Neural cell (in vitro differentiated cells): ENCODE measurements around the gene EXOC2. TPM values are rescaled to one million over a fixed set of nuclear protein-coding genes. Genes with fewer than 3 reads are reported as not detected.

Experiments
- H2AFZ ChIP-seq: fragments of 200-600, 300-800 bp; sonication (generic), shearing (Covaris generic); 2 replicates; pipeline ENCODE4 v1.6.0; 2014; ENCODE audit warnings: low read depth, mild to moderate bottlenecking, antibody characterized with exemption, low read length, moderate library complexity
- H3F3A ChIP-seq: fragments of 200-600 bp; shearing (Covaris generic); 2 replicates; pipeline ENCODE4 v1.6.1; 2016; ENCODE audit warnings: mild to moderate bottlenecking, moderate library complexity, mixed read lengths, antibody characterized with exemption, low read length; ENCODE audit not compliant: insufficient read depth, poor library complexity, severe bottlenecking
- H3K27ac ChIP-seq: fragments of 200-600, 300-800 bp; sonication (generic), shearing (Covaris generic); 2 replicates; pipeline ENCODE4 v1.5.1; 2014; ENCODE audit warnings: mild to moderate bottlenecking, low read length, moderate library complexity
- H3K27me3 ChIP-seq: fragments of 300-800, 200-600 bp; sonication (generic), shearing (Covaris generic); 2 replicates; pipeline ENCODE4 v1.6.0; 2014; ENCODE audit warnings: mild to moderate bottlenecking, low read depth, low read length, moderate library complexity; ENCODE audit not compliant: insufficient read depth
- H3K36me3 ChIP-seq: fragments of 300-800, 200-600 bp; sonication (generic), shearing (Covaris generic); 2 replicates; pipeline ENCODE4 v1.5.1; 2014; ENCODE audit warnings: mild to moderate bottlenecking, antibody characterized with exemption, low read length, moderate library complexity; ENCODE audit not compliant: insufficient read depth
- H3K4me2 ChIP-seq: fragments of 300-800, 200-600 bp; sonication (generic), shearing (Covaris generic); 2 replicates; pipeline ENCODE4 v1.6.0; 2014; ENCODE audit warnings: mild to moderate bottlenecking, low read length
- H3K4me3 ChIP-seq: fragments of 300-800, 200-600 bp; sonication (generic), shearing (Covaris generic); 2 replicates; pipeline ENCODE4 v1.5.1; 2014; ENCODE audit warnings: mild to moderate bottlenecking, low read length, moderate library complexity
- H3K79me2 ChIP-seq: fragments of 200-600 bp; shearing (Covaris generic); replicated peaks from 2 replicates; pipeline ENCODE4 v1.6.0; 2014; ENCODE audit warnings: mild to moderate bottlenecking, low read length, moderate library complexity; ENCODE audit not compliant: insufficient read depth
- H3K9ac ChIP-seq: fragments of 300-800, 200-600 bp; sonication (generic), shearing (Covaris generic); 2 replicates; pipeline ENCODE4 v1.6.1; 2016; ENCODE audit warnings: mild to moderate bottlenecking, low read length, mixed read lengths
- H3K9me2 ChIP-seq: fragments of 200-600 bp; shearing (Covaris generic); 2 replicates; pipeline ENCODE4 v1.6.1; 2016; ENCODE audit warnings: mild to moderate bottlenecking, low read length, mixed read lengths; ENCODE audit not compliant: insufficient read depth
- H3K9me3 ChIP-seq: fragments of 200-600, 300-800 bp; sonication (generic), shearing (Covaris generic); 2 replicates; pipeline ENCODE4 v1.6.1; 2016; ENCODE audit warnings: mild to moderate bottlenecking, mixed run types, low read length, moderate library complexity, mixed read lengths
- H4K20me1 ChIP-seq: fragments of 200-600 bp; shearing (Covaris generic); 2 replicates; pipeline ENCODE4 v1.6.1; 2016; ENCODE audit warnings: mild to moderate bottlenecking, mixed run types; ENCODE audit not compliant: insufficient read depth
- CTCF ChIP-seq: fragments of 450-650 bp; IDR thresholded peaks from 2 replicates; pipeline ENCODE4 v1.5.1; 2014; ENCODE audit warnings: antibody characterized with exemption, mild to moderate bottlenecking, moderate library complexity; ENCODE audit not compliant: poor library complexity, severe bottlenecking
- EP300 ChIP-seq: fragments of 450-650 bp; conservative IDR thresholded peaks from 2 replicates; pipeline ENCODE4 v1.6.1; 2014; ENCODE audit warnings: antibody characterized with exemption, mild to moderate bottlenecking, moderate library complexity; ENCODE audit not compliant: poor library complexity, severe bottlenecking
- EZH2 ChIP-seq: fragments of 200-600, 300-800 bp; shearing (Covaris generic), sonication (generic); IDR thresholded peaks from 2 replicates; pipeline ENCODE4 v1.6.1; 2014; ENCODE audit warnings: antibody characterized with exemption, low read length, borderline replicate concordance, mild to moderate bottlenecking; ENCODE audit not compliant: insufficient read depth, poor library complexity, severe bottlenecking
- MXI1 ChIP-seq: fragments of 450-650 bp; conservative IDR thresholded peaks from 2 replicates; pipeline ENCODE4 v1.6.1; 2014; ENCODE audit warnings: antibody characterized with exemption, mild to moderate bottlenecking; ENCODE audit not compliant: poor library complexity, severe bottlenecking
- POLR2AphosphoS5 ChIP-seq: IDR thresholded peaks from 2 replicates; pipeline ENCODE4 v1.6.1; 2012
- RAD21 ChIP-seq: fragments of 450-650 bp; conservative IDR thresholded peaks from 2 replicates; pipeline ENCODE4 v1.6.1; 2014; ENCODE audit warnings: antibody characterized with exemption, mild to moderate bottlenecking, moderate library complexity
- SMC3 ChIP-seq: fragments of 450-650 bp; conservative IDR thresholded peaks from 2 replicates; pipeline ENCODE4 v1.6.1; 2014; ENCODE audit warnings: antibody characterized with exemption, mild to moderate bottlenecking, moderate library complexity; ENCODE audit not compliant: poor library complexity
- TAF1 ChIP-seq: IDR thresholded peaks from 2 replicates; pipeline ENCODE4 v1.6.1; 2012; ENCODE audit warnings: low read depth
- polyA plus RNA-seq: library from polyadenylated mRNA; depleted of rRNA; stranded (reverse); fragments of >200 nt; gene quantifications from 2 replicates; pipeline ENCODE4 v1.2.3, GENCODE V29; 2014
- TF ChIP-seq, protein P1 (sequence below): IDR thresholded peaks from 2 replicates; pipeline ENCODE4 v1.6.1; 2012; ENCODE audit warnings: borderline replicate concordance

Gene EXOC2
- polyA plus RNA-seq, 1 donor from 2014 or later, result 38.6 TPM

DNA sequence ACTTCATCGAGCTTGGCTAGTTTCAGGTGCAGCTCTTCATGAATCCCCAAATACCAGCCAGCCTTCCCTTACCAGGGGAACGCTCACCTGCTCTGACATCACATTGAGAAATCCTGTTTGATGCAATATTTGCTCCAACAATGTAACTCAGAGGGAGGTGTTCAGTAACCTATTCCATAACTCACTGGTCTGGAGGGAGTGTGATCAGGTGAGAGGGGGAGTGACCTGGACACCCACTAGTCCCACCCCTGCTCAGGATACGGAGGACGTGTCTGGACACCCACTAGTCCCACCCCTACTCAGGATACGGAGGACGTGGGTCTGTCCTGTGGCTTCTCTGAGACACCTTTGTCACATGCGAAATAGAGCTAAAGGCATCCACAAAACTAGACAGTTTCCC, 106.4 kb downstream of the EXOC2 start:
- no peaks in the 10 kb centered on the region for H3K9me2 ChIP-seq
- no peak overlapping the region for H3K27ac ChIP-seq
- no peaks in the 10 kb centered on the region for H3K79me2 ChIP-seq
- TF ChIP-seq SMC3, result no peak
- no peak for TF ChIP-seq EZH2
- TF ChIP-seq RAD21, result no peak
- TF ChIP-seq MXI1, result no peak
- no peak for TF ChIP-seq TAF1
- no peak for TF ChIP-seq POLR2AphosphoS5
- TF ChIP-seq, protein P1, sequence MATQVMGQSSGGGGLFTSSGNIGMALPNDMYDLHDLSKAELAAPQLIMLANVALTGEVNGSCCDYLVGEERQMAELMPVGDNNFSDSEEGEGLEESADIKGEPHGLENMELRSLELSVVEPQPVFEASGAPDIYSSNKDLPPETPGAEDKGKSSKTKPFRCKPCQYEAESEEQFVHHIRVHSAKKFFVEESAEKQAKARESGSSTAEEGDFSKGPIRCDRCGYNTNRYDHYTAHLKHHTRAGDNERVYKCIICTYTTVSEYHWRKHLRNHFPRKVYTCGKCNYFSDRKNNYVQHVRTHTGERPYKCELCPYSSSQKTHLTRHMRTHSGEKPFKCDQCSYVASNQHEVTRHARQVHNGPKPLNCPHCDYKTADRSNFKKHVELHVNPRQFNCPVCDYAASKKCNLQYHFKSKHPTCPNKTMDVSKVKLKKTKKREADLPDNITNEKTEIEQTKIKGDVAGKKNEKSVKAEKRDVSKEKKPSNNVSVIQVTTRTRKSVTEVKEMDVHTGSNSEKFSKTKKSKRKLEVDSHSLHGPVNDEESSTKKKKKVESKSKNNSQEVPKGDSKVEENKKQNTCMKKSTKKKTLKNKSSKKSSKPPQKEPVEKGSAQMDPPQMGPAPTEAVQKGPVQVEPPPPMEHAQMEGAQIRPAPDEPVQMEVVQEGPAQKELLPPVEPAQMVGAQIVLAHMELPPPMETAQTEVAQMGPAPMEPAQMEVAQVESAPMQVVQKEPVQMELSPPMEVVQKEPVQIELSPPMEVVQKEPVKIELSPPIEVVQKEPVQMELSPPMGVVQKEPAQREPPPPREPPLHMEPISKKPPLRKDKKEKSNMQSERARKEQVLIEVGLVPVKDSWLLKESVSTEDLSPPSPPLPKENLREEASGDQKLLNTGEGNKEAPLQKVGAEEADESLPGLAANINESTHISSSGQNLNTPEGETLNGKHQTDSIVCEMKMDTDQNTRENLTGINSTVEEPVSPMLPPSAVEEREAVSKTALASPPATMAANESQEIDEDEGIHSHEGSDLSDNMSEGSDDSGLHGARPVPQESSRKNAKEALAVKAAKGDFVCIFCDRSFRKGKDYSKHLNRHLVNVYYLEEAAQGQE, result no peak
- no peak for TF ChIP-seq CTCF
- TF ChIP-seq EP300, result no peak
- H3K36me3 ChIP-seq, result no peaks in the 10 kb centered on the region
- H3K4me2 ChIP-seq, result no peak overlapping the region
- no peak overlapping the region for H3K9ac ChIP-seq
- H4K20me1 ChIP-seq, result no peaks in the 10 kb centered on the region
- H3F3A ChIP-seq, result no peaks in the 10 kb centered on the region
- no peaks in the 10 kb centered on the region for H3K27me3 ChIP-seq
- H3K4me3 ChIP-seq, result no peak overlapping the region
- H3K9me3 ChIP-seq, result no peaks in the 10 kb centered on the region
- no peak overlapping the region for H2AFZ ChIP-seq

DNA sequence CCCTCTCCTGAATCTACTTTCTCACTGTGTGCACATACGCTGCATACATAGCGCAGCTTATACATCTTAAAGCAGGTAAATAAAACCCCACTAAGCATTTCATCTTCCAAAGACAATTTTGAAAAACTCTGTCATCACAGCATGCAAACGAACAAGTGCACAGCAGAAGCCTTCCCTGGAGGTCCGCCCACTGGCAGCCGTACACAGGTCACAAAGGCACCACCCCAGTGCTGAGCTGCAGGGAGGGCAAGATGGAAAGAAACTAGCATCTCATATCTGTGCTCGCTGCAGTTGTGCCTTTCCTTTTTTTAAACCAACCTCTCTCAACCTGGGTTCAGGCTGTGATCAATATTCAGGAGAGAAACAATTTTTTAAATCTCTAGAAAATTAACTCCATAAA, 109.3 kb downstream of the EXOC2 start:
- H3K36me3 ChIP-seq, result no peaks in the 10 kb centered on the region
- H3K9me3 ChIP-seq, result no peaks in the 10 kb centered on the region
- no peak overlapping the region for H3K27ac ChIP-seq
- H2AFZ ChIP-seq, result no peak overlapping the region
- no peaks in the 10 kb centered on the region for H3F3A ChIP-seq
- no peak overlapping the region for H3K9ac ChIP-seq
- no peaks in the 10 kb centered on the region for H3K79me2 ChIP-seq
- no peak overlapping the region for H3K4me3 ChIP-seq
- no peaks in the 10 kb centered on the region for H3K27me3 ChIP-seq
- no peaks in the 10 kb centered on the region for H4K20me1 ChIP-seq
- no peaks in the 10 kb centered on the region for H3K9me2 ChIP-seq
- TF ChIP-seq RAD21 (no peak), POLR2AphosphoS5 (no peak), EZH2 (no peak), SMC3 (no peak), TAF1 (no peak), EP300 (no peak), MXI1 (no peak), CTCF (no peak)
- TF ChIP-seq, protein P1, result no peak
- H3K4me2 ChIP-seq, result no peak overlapping the region
